GM21723 (cell line): ENCODE measurements around the gene SRPK3.

Experiments used
- ATAC-seq: cut with Tn5 transposase; IDR thresholded peaks from one replicate; pipeline ENCODE4 v1.9.1; 2021; ENCODE audit warnings: mild to moderate bottlenecking, moderate library complexity; ENCODE audit not compliant: unreplicated experiment

Gene SRPK3

DNA sequence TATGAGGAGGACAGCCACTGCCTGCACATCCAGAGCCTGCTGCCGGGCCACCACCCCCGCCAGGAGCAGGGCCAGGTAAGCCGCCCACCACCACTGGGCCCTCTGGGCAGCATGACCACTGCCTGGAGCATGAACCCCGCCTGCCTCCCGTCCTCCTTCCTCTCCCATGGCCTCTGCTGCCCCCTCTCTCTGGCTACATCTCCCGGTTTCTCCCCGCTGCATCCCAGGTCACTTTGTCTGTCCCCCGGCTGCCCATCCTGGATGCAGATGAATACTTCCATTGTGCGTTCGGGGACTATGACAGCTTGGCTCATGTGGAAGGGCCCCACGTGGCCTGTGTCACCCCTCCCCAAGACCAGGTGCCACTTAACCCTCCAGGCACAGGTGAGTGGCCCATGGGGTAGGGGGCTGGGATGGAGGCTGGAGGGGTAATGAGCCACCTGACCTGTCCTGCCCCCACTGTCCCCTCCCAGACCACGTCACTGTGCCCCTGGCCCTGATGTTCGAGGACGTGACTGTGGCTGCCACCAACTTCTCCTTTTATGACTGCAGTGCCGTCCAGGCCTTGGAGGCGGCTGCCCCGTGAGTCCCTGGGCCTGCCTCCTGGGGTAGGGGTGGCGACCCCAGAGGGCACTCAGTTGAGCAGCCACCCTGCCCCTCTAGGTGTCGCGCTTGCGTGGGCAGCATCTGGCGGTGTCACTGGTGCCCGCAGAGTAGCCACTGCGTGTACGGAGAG lies 10.8 kb upstream of the SRPK3 start:
- ATAC-seq, result no peak

DNA sequence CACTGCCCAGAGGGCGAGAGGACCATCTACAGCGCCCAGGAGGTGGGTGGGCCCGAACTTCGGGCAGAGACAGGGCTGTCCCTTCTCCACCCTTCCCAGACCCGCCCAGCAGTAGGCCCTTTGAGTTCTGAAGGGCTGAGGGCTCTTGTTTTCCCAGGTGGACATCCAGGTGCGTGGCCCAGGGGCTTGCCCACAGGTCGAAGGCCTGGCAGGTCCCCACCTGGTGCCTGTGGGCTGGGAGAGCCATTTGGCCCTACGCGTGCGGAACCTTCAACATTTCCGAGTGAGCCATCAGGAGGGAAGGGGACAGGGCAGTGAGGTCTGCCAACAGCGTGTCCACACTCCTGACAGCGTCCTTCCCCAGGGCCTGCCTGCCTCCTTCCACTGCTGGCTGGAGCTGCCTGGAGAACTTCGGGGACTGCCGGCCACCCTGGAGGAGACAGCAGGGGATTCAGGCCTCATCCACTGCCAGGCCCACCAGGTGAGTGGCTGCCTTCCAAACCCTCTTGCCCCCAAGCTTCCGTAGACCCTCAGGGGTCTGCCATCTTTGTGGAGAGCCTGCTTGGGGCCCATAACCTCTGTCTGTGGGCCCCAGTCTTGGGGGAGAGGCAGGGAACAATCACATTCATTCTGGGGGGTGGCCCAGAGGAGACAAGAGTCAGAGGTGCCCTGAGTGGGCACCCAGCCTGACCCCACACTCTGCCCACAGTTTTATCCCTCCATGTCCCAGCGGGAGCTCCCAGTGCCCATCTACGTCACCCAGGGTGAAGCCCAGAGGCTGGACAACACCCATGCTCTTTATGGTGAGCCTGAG lies 10.0 kb upstream of the SRPK3 start:
- ATAC-seq, result no peak

DNA sequence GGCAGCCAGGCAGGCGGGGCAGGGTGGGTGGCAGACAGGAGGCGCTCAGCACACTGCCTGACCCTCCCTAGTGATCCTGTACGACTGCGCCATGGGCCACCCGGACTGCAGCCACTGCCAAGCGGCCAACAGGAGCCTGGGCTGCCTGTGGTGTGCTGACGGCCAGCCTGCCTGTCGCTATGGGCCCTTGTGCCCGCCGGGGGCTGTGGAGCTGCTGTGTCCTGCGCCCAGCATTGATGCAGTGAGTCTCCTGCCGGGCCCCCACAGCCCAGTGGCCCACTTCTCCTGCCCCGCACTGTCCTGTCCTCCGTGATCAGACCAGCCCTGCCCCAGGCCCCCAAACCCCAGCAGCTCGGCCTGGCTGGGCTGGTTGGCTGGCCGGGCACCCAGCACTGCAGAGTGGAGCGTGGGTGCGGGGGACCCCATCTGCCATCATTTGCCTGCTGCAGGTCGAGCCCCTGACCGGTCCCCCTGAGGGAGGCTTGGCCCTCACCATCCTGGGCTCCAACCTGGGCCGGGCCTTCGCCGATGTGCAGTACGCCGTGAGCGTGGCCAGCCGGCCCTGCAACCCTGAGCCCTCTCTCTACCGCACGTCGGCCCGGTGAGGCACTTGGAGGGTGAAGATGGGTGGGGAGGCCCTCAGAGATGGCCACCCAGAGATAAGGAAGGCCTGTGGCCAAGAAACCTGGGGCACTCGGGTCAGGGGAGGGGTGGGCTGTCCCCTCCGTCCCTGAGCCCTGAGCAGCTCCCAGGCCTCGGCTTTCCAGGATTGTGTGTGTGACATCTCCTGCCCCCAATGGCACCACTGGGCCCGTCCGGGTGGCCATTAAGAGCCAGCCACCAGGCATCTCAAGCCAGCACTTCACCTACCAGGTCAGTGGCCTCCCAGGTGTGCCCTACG lies 9.2 kb upstream of the SRPK3 start:
- no peak for ATAC-seq

DNA sequence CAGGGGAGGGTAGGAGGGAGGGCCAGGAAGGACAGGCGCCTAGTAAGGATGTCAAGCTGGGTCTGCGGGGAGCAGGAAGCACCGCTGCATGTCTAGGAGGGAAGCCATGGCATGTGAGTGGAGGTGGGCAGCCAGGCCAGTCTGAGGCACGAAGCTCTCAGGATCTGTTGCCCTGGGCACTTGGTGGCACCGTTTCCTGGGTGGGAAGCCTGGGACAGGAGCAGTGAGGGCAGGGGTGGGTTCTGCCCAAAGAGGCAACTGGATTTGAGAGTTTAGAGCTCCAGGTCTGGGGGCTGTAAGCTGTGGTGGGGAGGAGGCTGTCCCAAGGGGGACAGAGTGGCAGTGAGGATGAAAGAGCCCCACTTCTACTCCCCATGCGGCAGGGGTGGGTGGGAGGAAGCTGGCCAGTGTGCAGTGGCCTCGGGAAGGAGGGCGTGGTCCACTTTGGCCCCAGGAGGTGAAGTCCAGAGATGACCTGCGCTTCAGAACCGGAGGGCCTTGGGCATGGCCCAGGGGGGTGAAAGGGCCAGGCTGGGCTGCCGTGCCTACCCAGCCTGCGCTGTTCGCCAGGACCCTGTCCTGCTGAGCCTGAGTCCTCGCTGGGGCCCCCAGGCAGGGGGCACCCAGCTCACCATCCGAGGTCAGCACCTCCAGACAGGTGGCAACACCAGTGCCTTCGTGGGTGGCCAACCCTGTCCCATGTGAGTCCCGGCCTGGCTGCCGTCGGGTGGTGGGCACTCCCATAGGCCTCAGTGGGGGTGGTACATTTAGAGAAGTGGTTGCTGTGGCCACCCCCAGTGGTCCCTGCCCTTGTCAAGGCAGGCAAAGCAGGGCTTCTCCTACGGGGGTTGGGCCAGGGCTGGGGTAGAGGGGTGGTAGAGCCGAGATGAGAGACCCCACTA lies 8.3 kb upstream of the SRPK3 start:
- ATAC-seq, result no peak

DNA sequence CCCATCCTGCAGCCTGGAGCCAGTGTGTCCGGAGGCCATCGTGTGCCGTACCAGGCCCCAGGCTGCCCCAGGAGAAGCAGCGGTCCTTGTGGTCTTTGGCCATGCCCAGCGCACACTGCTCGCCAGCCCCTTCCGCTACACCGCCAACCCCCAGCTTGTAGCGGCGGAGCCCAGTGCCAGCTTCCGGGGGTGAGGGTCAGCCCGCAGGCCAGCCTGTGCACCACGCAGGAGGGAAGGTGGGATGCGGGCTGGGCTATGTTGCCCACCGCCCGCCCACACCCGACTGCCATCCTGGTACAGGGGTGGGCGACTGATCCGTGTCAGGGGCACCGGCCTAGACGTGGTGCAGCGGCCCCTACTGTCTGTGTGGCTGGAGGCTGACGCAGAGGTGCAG lies 7.6 kb upstream of the SRPK3 start:
- no peak for ATAC-seq

DNA sequence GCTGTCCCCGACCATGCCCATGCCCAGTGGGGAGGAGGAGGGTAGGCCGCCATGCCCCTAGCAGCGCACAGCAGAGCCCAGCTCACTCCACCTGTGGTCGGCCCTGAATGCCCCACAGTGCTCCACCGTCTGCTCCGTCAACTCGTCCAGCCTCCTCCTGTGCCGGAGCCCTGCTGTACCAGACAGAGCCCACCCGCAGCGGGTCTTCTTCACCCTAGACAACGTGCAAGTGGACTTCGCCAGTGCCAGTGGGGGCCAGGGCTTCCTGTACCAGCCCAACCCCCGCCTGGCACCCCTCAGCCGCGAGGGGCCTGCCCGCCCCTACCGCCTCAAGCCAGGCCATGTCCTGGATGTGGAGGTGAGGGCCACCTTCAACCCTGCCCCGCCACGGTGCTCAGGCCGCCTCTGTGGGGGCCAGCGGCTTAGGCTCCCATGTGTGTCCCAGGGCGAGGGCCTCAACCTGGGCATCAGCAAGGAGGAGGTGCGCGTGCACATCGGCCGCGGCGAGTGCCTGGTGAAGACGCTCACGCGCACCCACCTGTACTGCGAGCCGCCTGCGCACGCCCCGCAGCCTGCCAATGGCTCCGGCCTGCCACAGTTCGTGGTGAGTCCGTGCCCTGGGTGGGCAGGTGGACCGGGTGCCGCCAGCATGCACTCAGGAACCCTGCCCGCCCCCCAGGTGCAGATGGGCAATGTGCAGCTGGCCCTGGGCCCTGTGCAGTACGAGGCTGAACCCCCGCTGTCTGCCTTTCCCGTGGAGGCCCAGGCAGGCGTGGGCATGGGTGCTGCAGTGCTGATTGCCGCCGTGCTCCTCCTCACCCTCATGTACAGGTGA lies 6.9 kb upstream of the SRPK3 start:
- no peak for ATAC-seq

DNA sequence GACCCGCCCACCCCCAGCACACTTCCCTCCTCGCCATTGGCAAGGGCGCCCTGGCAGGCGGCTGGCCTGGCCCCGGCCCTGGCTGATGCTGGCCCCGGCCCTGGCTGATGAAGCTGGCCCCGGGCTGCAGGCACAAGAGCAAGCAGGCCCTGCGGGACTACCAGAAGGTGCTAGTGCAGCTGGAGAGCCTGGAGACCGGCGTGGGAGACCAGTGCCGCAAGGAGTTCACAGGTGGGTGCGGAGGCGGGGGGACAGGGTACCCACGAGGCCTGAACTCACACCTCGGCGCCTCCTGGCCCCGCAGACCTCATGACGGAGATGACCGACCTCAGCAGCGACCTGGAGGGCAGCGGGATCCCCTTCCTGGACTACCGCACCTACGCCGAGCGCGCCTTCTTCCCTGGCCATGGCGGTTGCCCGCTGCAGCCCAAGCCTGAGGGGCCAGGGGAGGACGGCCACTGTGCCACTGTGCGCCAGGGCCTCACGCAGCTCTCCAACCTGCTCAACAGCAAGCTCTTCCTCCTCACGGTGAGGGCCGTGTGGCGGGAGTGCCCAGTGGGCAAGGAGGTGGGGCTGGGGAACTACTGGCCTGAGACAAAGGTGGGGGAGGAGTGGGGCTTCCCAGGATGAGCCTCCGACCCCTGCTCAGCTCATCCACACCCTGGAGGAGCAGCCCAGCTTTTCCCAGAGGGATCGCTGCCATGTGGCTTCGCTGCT lies 6.1 kb upstream of the SRPK3 start:
- ATAC-seq, result no peak

DNA sequence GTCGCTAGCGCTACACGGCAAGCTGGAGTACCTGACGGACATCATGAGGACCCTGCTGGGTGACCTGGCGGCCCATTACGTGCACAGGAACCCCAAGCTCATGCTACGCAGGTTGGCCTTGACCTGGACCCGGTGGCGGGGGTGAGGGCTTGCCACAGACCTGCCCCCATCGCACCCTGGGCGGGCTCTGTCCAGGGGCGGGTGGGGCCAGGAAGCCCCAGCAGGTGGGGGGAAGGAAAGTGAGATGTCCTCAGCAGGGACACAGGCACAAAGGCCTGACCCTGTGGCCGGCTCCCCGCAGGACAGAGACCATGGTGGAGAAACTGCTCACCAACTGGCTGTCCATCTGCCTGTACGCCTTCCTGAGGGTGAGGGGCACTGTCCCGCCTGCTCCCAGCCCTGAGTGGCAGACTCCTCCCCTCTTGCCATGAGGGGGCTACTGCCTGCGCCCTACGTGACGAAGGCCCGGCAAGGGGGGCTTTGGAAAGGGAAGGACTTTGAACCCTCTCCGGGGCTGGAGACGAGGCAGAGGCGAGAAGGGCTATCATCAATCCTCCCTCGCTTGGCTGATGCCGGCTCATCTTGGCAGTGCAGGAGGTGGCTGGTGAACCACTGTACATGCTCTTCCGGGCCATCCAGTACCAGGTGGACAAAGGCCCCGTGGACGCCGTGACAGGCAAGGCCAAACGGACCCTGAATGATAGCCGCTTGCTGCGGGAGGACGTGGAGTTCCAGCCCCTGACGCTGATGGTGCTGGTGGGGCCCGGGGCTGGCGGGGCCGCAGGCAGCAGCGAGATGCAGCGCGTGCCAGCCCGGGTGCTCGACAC lies 5.3 kb upstream of the SRPK3 start:
- ATAC-seq, result no peak

DNA sequence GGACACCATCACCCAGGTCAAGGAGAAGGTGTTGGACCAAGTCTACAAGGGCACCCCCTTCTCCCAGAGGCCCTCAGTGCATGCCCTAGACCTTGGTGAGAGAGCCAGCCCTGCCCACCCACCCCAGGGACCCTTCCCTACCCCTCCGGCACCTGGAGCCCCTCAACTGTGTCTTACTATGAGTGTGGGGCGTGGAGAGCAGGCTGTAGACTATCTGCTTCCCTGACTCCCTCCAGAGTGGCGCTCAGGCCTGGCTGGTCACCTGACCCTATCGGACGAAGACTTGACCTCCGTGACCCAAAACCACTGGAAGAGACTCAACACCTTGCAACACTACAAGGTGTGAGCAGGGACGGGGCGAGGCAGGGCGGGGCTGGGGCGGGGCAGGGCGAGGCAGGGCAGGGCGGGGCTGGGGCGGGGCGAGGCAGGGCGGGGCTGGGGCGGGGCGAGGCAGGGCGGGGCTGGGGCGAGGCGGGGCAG lies 4.7 kb upstream of the SRPK3 start:
- ATAC-seq, result no peak

DNA sequence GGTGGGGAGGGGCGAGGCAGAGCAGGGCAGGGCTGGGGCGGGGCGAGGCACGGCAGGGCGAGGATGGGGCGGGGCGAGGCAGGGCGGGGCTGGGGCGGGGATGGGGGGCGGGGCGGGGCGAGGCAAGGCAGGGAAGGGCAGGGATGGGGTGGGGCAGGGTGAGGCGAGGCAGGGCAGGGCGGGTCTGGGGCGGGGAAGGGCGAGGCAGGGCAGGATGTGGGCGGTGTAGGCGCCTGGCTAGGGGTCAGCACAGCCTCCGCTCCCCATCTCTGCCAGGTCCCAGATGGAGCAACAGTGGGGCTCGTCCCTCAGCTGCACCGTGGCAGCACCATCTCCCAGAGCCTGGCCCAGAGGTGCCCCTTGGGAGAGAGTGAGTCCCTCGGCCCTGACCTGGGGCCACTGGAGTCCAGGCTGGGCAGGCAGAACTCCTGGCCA lies 4.2 kb upstream of the SRPK3 start:
- ATAC-seq, result no peak

DNA sequence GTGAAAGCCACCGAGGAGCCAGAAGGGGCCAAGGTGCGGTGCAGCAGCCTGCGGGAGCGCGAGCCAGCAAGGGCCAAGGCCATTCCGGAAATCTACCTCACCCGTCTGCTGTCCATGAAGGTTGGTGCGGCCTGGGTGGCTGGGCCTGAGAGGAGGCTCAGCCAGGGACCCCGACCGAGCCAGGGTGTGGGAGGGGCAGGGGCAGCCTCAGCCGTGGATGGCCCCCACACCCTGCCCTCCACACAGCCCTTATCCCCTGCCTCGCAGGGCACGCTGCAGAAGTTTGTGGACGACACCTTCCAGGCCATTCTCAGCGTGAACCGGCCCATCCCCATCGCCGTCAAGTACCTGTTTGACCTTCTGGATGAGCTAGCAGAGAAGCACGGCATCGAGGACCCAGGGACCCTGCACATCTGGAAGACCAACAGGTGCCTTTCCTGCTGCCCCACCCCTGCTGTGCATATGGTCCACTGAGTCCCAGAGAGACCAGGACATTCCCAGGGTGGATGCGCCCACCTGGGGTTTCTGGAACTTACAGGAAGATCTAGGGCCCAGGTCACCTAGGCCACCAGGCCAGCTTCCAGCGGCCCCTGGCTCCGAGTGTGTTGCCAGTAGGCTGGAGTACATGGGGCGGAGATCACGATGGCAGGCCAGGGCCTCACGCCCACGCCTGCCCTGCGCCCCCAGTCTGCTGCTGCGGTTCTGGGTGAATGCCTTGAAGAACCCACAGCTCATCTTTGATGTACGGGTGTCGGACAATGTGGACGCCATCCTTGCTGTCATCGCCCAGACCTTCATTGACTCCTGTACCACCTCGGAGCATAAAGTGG lies 3.4 kb upstream of the SRPK3 start:
- no peak for ATAC-seq

DNA sequence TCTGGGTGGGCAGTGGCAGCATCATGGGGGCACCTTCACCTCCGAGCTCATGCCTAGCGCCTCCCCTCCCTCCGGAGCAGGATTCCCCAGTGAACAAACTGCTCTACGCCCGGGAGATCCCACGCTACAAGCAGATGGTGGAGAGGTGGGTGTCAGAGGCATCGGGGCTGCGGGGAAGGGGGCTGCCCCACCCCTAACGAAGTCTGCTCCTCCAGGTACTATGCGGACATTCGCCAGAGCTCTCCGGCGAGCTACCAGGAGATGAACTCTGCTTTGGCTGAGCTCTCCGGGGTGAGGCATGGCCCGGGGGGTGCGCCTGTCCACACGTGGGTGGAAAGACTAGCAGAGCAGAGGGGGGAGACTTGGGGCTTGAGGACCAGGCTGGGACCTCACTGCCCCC lies 2.7 kb upstream of the SRPK3 start:
- ATAC-seq, result no peak

DNA sequence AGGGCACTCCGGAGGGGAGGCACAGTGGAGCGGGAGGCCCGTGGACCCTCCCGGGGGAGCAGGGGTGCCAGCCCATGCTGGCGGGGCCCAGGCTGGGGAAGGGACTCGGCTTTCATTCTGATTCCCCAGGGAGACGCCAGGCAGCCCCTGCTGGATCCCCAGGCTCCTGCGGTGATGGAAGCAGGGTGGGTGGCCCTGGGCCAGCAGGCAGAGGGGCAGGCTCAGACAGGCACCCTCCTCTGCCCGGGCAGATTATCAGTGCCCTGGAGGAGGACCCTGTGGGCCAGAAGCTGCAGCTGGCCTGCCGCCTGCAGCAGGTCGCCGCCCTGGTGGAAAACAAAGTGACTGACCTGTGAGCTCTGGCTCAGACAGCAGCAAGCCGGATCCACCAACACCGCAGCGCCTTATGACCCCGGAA lies 2.1 kb upstream of the SRPK3 start:
- ATAC-seq, result no peak

DNA sequence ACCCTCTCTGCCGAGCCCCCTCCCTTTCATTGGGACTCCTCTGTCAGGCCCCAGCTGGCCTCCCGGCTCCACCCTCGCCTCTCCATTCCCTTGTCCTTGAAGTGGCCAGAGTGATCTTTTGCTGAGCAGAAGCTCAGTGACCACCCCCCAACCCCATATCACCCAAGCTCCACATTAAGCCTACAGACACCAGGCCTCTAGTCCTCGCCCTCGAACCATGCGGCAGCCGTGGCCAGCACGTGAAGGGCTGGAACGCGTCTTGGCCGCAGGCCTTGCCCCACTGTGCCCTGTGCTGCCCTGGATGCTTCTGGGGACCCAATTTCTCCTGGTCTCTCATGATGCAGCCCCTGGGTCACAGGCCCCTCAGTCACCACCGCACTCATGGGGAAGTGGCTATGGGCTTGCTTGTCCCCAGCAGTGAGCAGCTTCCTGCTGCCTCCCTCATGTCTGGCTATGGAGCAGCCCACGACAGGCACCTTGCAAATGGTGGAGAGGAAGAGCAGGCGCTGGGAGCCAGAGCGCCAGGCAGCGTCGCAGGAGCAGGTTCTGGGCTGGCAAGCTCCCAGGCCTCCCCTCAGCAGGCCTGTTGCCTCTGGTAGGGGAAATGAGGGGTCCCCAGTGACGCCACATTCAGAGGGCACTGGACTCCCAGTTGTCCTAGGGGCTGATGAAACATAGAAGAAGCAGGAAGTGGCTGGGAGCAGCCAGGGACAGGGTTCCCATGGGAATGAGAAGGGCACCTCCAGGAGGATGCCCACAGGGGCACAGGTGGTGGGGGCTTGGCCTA lies 757 bp upstream of the SRPK3 start:
- no peak for ATAC-seq

DNA sequence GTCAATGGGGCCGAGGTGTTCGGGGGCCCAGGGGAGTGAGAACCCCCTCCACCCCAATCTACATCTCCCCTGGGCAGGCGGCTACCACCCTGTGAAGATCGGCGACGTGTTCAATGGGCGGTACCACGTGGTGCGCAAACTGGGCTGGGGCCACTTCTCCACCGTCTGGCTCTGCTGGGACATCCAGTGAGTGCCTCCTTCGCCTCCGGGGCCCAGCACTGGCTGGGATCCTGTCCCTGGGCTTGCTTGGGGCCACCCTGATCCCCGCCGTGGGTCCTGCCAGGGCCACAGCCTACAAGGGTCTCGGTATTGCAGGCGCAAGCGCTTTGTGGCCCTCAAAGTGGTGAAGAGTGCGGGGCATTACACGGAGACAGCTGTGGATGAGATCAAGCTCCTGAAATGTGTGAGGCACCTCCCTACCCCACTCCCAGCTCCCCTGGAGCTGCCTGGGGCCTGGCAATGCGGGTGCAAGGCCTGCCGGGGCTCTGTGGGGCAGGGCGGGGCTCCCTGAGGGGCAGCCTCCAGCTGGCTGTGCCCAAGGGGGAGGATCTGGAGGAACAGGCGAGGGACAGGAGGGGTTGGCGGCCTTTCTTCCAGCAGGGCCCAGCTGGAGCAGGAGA lies 697 bp downstream of the SRPK3 start:
- no peak for ATAC-seq

DNA sequence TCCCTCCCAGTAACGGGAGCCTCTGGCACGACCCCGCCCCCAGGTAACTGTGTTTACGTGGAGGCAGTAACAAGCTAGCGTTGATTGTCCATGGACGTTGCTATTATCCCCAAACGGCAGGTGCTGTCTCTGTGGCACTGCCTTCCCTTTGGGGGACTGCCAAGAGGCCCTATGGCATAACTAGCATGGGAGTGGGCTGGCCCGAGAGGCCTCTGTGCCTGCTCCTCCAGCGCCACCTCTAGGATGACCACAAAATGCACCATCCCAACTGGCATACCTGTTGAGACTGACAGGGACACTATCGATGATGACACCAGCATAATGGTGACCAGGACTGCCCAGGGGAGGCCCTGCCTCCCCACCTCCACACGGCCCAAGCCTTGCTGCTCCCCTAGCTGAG lies 1.5 kb downstream of the SRPK3 start:
- ATAC-seq, result no peak
